Adrenal gland (tissue), 5 donors: ENCODE measurements around the gene DRC7.

Experiments
- POLR2A ChIP-seq, 2 donors: fragments of 450-650 bp; IDR thresholded peaks; one replicate each; pipeline ENCODE4 v1.6.1; 2017; ENCODE audit warnings: antibody characterized with exemption in 2 of 2, mild to moderate bottlenecking in 2 of 2, moderate library complexity in 1 of 2
- TF ChIP-seq, protein P1 (sequence below), 6 experiments: fragments of 450-650 bp in 4 of 6; fragments of 200-600 bp in 2 of 6; sonication (generic) in 1 of 6; IDR thresholded peaks; 1 replicate in 5 of 6; 2 replicates in 1 of 6; pipeline versions ENCODE4 v1.5.1 to v1.8.0; 2016 to 2021; ENCODE audit warnings: antibody characterized with exemption in 6 of 6, mild to moderate bottlenecking in 2 of 6, moderate library complexity in 1 of 6
- donor health status: DM: no; HTN: no; CAD: no.

GRCh38 chr16:57693550-57693949 is 1.1 kb upstream of the DRC7 start:
- TF ChIP-seq POLR2A (IDR thresholded peaks at IDR 0.05), result no peak
- TF ChIP-seq, protein P1, sequence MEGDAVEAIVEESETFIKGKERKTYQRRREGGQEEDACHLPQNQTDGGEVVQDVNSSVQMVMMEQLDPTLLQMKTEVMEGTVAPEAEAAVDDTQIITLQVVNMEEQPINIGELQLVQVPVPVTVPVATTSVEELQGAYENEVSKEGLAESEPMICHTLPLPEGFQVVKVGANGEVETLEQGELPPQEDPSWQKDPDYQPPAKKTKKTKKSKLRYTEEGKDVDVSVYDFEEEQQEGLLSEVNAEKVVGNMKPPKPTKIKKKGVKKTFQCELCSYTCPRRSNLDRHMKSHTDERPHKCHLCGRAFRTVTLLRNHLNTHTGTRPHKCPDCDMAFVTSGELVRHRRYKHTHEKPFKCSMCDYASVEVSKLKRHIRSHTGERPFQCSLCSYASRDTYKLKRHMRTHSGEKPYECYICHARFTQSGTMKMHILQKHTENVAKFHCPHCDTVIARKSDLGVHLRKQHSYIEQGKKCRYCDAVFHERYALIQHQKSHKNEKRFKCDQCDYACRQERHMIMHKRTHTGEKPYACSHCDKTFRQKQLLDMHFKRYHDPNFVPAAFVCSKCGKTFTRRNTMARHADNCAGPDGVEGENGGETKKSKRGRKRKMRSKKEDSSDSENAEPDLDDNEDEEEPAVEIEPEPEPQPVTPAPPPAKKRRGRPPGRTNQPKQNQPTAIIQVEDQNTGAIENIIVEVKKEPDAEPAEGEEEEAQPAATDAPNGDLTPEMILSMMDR (IDR thresholded peaks at IDR 0.05), result no peak
